ENCODE data around the gene COPS4.

GRCh38 chr4:83024233-83024632 lies 10.8 kb upstream of the COPS4 start:
- no peak for TF ChIP-seq CTCF (conservative IDR thresholded peaks at IDR 0.05; ENCODE audit: low read length)
- TF ChIP-seq EZH2phosphoT487 (IDR thresholded peaks at IDR 0.05; ENCODE audit: borderline replicate concordance): no peak

Data from Loucy (cell line).